Mononuclear cell (primary cell): ENCODE results near the gene RASL11A. TPM values are rescaled to one million over a fixed set of nuclear protein-coding genes. Genes with fewer than 3 reads are reported as not detected.

ENCODE experiments used
- total RNA-seq: library from RNA; depleted of rRNA; stranded (reverse); fragments of >200 nt; gene quantifications from one replicate; pipeline ENCODE4 v1.2.3, GENCODE V29; 2012

The RASL11A gene
- total RNA-seq, 1 donor, result 2.7 TPM

Other genes with a start within 250 kb of the RASL11A start
- 52.4 TPM for gene USP12, start 99.0 kb upstream of the RASL11A start, total RNA-seq
- gene RPL21, start 19.3 kb upstream of the RASL11A start, total RNA-seq, result 1,901 TPM
- gene GTF3A, start 153.8 kb downstream of the RASL11A start, total RNA-seq, result 242 TPM
- gene MTIF3, start 179.7 kb downstream of the RASL11A start, total RNA-seq, result 29.7 TPM